CD4-positive, alpha-beta T cell treated with Interleukin-10 for 1 hour (primary cell): ENCODE measurements around the gene ADAR.
"Not testable (repeated sequence)": the region's sequence is repeated elsewhere in the genome, so short reads cannot be mapped to it uniquely, and the experiment has no call there.

Source experiments
- DNase-seq: peaks from one replicate; pipeline ENCODE4 v3.0.0-alpha.2; 2020

ADAR gene

GRCh38 chr1:154607609-154608396, at the start of gene ADAR:
ADAR (minus strand) TSS chr1:154608186; CDS start chr1:154608006, 180 bp downstream.
- DNase-seq: peak; percentile 96

- DNase-seq: no peak
These were observed 49.6 kb upstream of the ADAR start for GRCh38 chr1:154657556-154657955.

GRCh38 chr1:154652893-154653292, 44.9 kb upstream of the ADAR start:
- no peak for DNase-seq

GRCh38 chr1:154644724-154645123, 36.7 kb upstream of the ADAR start:
- DNase-seq: not testable (repeated sequence)

GRCh38 chr1:154641534-154641933, 33.5 kb upstream of the ADAR start:
- no peak for DNase-seq

GRCh38 chr1:154639876-154640275, 31.9 kb upstream of the ADAR start:
- DNase-seq: no peak

GRCh38 chr1:154635171-154635570, 27.2 kb upstream of the ADAR start:
- no peak for DNase-seq

- no peak for DNase-seq
These were observed 21.7 kb upstream of the ADAR start for GRCh38 chr1:154629675-154630073.

- DNase-seq: no peak
These were observed 21.2 kb upstream of the ADAR start for GRCh38 chr1:154629061-154629674.

- DNase-seq: no peak
These were observed 20.1 kb upstream of the ADAR start for GRCh38 chr1:154628121-154628405.

GRCh38 chr1:154627257-154628120, 19.5 kb upstream of the ADAR start:
- DNase-seq: peak; percentile 91

GRCh38 chr1:154626456-154627256, 18.7 kb upstream of the ADAR start:
- peak; percentile 44 for DNase-seq

- no peak for DNase-seq
These were observed 17.0 kb upstream of the ADAR start for GRCh38 chr1:154624746-154625643.

- no peak for DNase-seq
These were observed 15.4 kb upstream of the ADAR start for GRCh38 chr1:154623358-154623757.

GRCh38 chr1:154622503-154623039, 14.6 kb upstream of the ADAR start:
- DNase-seq: no peak

- DNase-seq: no peak
These were observed 13.9 kb upstream of the ADAR start for GRCh38 chr1:154621875-154622274.

GRCh38 chr1:154620751-154621150, 12.8 kb upstream of the ADAR start:
- DNase-seq: no peak

GRCh38 chr1:154619181-154619948, 11.4 kb upstream of the ADAR start:
- no peak for DNase-seq

- DNase-seq: no peak
These were observed 8.8 kb upstream of the ADAR start for GRCh38 chr1:154616659-154617345.

GRCh38 chr1:154615411-154615810, 7.4 kb upstream of the ADAR start:
- DNase-seq: no peak
